GM12878 (cell line): Measurements from ENCODE around the gene GPC6. TPM values are rescaled to one million over a fixed set of nuclear protein-coding genes. Genes with fewer than 3 reads are reported as not detected.

ENCODE experiments used
- ATF3 ChIP-seq: IDR thresholded peaks from 2 replicates; pipeline ENCODE4 v1.6.1; 2011; ENCODE audit warnings: low read depth, mild to moderate bottlenecking, low read length, moderate library complexity, borderline replicate concordance; ENCODE audit errors: extremely low read depth
- BCL3 ChIP-seq: IDR thresholded peaks from 2 replicates; pipeline ENCODE4 v1.6.1; 2011; ENCODE audit warnings: borderline replicate concordance, low read depth, mild to moderate bottlenecking, moderate library complexity, low read length; ENCODE audit not compliant: insufficient read depth, poor library complexity, severe bottlenecking
- CBFB ChIP-seq: IDR thresholded peaks from 2 replicates; pipeline ENCODE4 v1.6.1; 2016; ENCODE audit warnings: antibody characterized with exemption, low read depth
- HCFC1 ChIP-seq: fragments of 150-350 bp; IDR thresholded peaks from 2 replicates; pipeline ENCODE4 v1.6.1; 2014; ENCODE audit warnings: low read length
- MEF2B ChIP-seq: fragments of 450-650 bp; IDR thresholded peaks from 2 replicates; pipeline ENCODE4 v1.6.1; 2018; ENCODE audit warnings: mild to moderate bottlenecking, moderate library complexity; ENCODE audit not compliant: partially characterized antibody, poor library complexity, severe bottlenecking
- NKRF ChIP-seq: fragments of 450-650 bp; conservative IDR thresholded peaks from 2 replicates; pipeline ENCODE4 v1.6.1; 2017; ENCODE audit warnings: mild to moderate bottlenecking, moderate library complexity
- POLR2AphosphoS5 ChIP-seq: IDR thresholded peaks from 2 replicates; pipeline ENCODE4 v1.6.1; 2011; ENCODE audit warnings: mild to moderate bottlenecking, low read length, inconsistent platforms
- SKIL ChIP-seq: fragments of 450-650 bp; IDR thresholded peaks from 2 replicates; pipeline ENCODE4 v1.6.1; 2017; ENCODE audit warnings: mild to moderate bottlenecking, low read depth, inconsistent platforms; ENCODE audit not compliant: poor library complexity, severe bottlenecking
- TAF1 ChIP-seq: IDR thresholded peaks from 2 replicates; pipeline ENCODE4 v1.6.1; 2011; ENCODE audit warnings: mild to moderate bottlenecking, low read depth, low read length, borderline replicate concordance
- TCF3 ChIP-seq: IDR thresholded peaks from 2 replicates; pipeline ENCODE4 v1.6.1; 2012; ENCODE audit warnings: low read depth, mild to moderate bottlenecking, low read length, borderline replicate concordance; ENCODE audit not compliant: insufficient read depth
- USF1 ChIP-seq: IDR thresholded peaks from 2 replicates; pipeline ENCODE4 v1.6.1; 2011; ENCODE audit warnings: borderline replicate concordance, low read depth, mild to moderate bottlenecking, moderate library complexity, mixed read lengths, low read length; ENCODE audit not compliant: insufficient read depth; ENCODE audit errors: extremely low read length
- polyA plus RNA-seq, 11 experiments: library from polyadenylated mRNA; depleted of rRNA in 4 of 11; unstranded in 6 of 11; stranded (reverse) in 5 of 11; fragments of >200 nt; fragmentation: Nextera tagmentation in 4 of 11; fragmentation: Illumina TruSeq in 1 of 11; extraction: Ambion mirVana in 4 of 11; extraction: Trizol in 1 of 11; gene quantifications; 1 replicate in 1 of 11; 2 replicates in 10 of 11; pipeline versions ENCODE4 v1.2.1 to v1.2.3, GENCODE V29; 2011 to 2016; ENCODE audit warnings: inconsistent platforms in 2 of 11, missing spikeins in 2 of 11, low read depth in 1 of 11
- total RNA-seq, 4 experiments: library from RNA; depleted of rRNA in 3 of 4; stranded (reverse); fragments of >200 nt in 3 of 4; fragmentation: Illumina TruSeq in 1 of 4; extraction: Trizol in 1 of 4; gene quantifications; 2 replicates each; pipeline versions ENCODE4 v1.2.1 to v1.2.3, GENCODE V29; 2013 to 2021

Gene GPC6
- total and polyA plus RNA-seq, 10 of the 15 experiments (the other 5 are each of a cell fraction or from before 2014, with no cell fraction given): 0.03 to 0.04 (median 0.03) TPM; not detected in 7

GRCh38 chr13:93862259-93862658 lies 635.7 kb downstream of the GPC6 start (continued):
- TF ChIP-seq NKRF: no peak
- TF ChIP-seq HCFC1: no peak
- TF ChIP-seq TAF1: no peak
- no peak for TF ChIP-seq ATF3
- TF ChIP-seq MEF2B: no peak
- TF ChIP-seq CBFB: no peak
- no peak for TF ChIP-seq TCF3
- no peak for TF ChIP-seq USF1
- TF ChIP-seq SKIL: no peak
- no peak for TF ChIP-seq POLR2AphosphoS5
- TF ChIP-seq BCL3: no peak
